HUES48 (cell line): ENCODE measurements around the gene DYNLT1.

ENCODE experiments used
- H3K27ac ChIP-seq: one replicate; pipeline ENCODE4 v1.7.0; 2013; ENCODE audit warnings: low read depth, low read length, inconsistent platforms
- H3K27me3 ChIP-seq: 2 replicates; pipeline ENCODE4 v1.6.1; 2013; ENCODE audit warnings: mild to moderate bottlenecking, low read length; ENCODE audit not compliant: control insufficient read depth, insufficient read depth
- H3K36me3 ChIP-seq: 2 replicates; pipeline ENCODE4 v1.6.1; 2013; ENCODE audit warnings: low read length; ENCODE audit not compliant: control insufficient read depth, insufficient read depth
- H3K4me1 ChIP-seq: 2 replicates; pipeline ENCODE4 v1.6.1; 2013; ENCODE audit warnings: mild to moderate bottlenecking, low read length; ENCODE audit not compliant: control insufficient read depth, insufficient read depth
- H3K4me3 ChIP-seq: 2 replicates; pipeline ENCODE4 v1.5.1; 2013; ENCODE audit warnings: mild to moderate bottlenecking, low read depth, low read length
- H3K9ac ChIP-seq: 2 replicates; pipeline ENCODE4 v1.6.1; 2013; ENCODE audit warnings: mild to moderate bottlenecking, low read depth, low read length, moderate library complexity
- H3K9me3 ChIP-seq: 2 replicates; pipeline ENCODE4 v1.6.1; 2013; ENCODE audit warnings: low read length; ENCODE audit not compliant: control insufficient read depth, insufficient read depth

DYNLT1 gene

GRCh38 chr6:158648682-158649131 is 4.2 kb upstream of the DYNLT1 start:
- peaks cover 2% of the 10 kb centered on the region; the same call in 1 of the 2 replicates for H3K4me1 ChIP-seq
- H3K36me3 ChIP-seq = no peaks in the 10 kb centered on the region
- no peak overlapping the region for H3K4me3 ChIP-seq
- no peaks in the 10 kb centered on the region for H3K9me3 ChIP-seq
- H3K27ac ChIP-seq = no peak overlapping the region
- H3K27me3 ChIP-seq = peaks cover 9% of the 10 kb centered on the region; the same call in 1 of the 2 replicates
- H3K9ac ChIP-seq = no peak overlapping the region

- Histone ChIP-seq H3K4me3 (no peak overlapping the region), H3K27ac (no peak overlapping the region), H3K4me1 (peaks cover 2% of the 10 kb centered on the region; the same call in 1 of the 2 replicates), H3K36me3 (no peaks in the 10 kb centered on the region), H3K9ac (no peak overlapping the region), H3K9me3 (no peaks in the 10 kb centered on the region), H3K27me3 (peaks cover 9% of the 10 kb centered on the region; the same call in 1 of the 2 replicates)
Observed at GRCh38 chr6:158647501-158647900, 3.0 kb upstream of the DYNLT1 start.

- H3K4me1 ChIP-seq = peaks cover 2% of the 10 kb centered on the region; the same call in 1 of the 2 replicates
- no peak overlapping the region for H3K9ac ChIP-seq
- no peak overlapping the region for H3K4me3 ChIP-seq
- H3K36me3 ChIP-seq = no peaks in the 10 kb centered on the region
- H3K27ac ChIP-seq = no peak overlapping the region
- H3K9me3 ChIP-seq = no peaks in the 10 kb centered on the region
- peaks cover 9% of the 10 kb centered on the region; the same call in 1 of the 2 replicates for H3K27me3 ChIP-seq
Observed at GRCh38 chr6:158646023-158646910, 1.7 kb upstream of the DYNLT1 start.

GRCh38 chr6:158645064-158646022 is 800 bp upstream of the DYNLT1 start:
- no peak overlapping the region for H3K9ac ChIP-seq
- peaks cover 9% of the 10 kb centered on the region; the same call in 1 of the 2 replicates for H3K27me3 ChIP-seq
- H3K27ac ChIP-seq = no peak overlapping the region
- H3K4me1 ChIP-seq = peaks cover 7% of the 10 kb centered on the region
- no peaks in the 10 kb centered on the region for H3K9me3 ChIP-seq
- H3K4me3 ChIP-seq = peak overlapping the region; percentile 92
- peaks cover 2% of the 10 kb centered on the region; the same call in 1 of the 2 replicates for H3K36me3 ChIP-seq

GRCh38 chr6:158643836-158644230 is 710 bp downstream of the DYNLT1 start:
- Histone ChIP-seq H3K27me3 (peaks cover 9% of the 10 kb centered on the region; the same call in 1 of the 2 replicates), H3K9ac (peak overlapping the region; percentile 92), H3K9me3 (no peaks in the 10 kb centered on the region), H3K27ac (peak overlapping the region; percentile 87), H3K4me1 (peaks cover 5% of the 10 kb centered on the region; the same call in 1 of the 2 replicates), H3K36me3 (peaks cover 7% of the 10 kb centered on the region; the same call in 1 of the 2 replicates), H3K4me3 (peak overlapping the region; percentile 92)

- peaks cover 8% of the 10 kb centered on the region; the same call in 1 of the 2 replicates for H3K36me3 ChIP-seq
- H3K9ac ChIP-seq = no peak overlapping the region
Observed at GRCh38 chr6:158642097-158642601, 2.4 kb downstream of the DYNLT1 start.

GRCh38 chr6:158640519-158640918 is 4.0 kb downstream of the DYNLT1 start:
- H3K9ac ChIP-seq = no peak overlapping the region

More at GRCh38 chr6:158642097-158642601, 2.4 kb downstream of the DYNLT1 start:
- Histone ChIP-seq H3K27me3 (peaks cover 9% of the 10 kb centered on the region; the same call in 1 of the 2 replicates), H3K4me1 (peaks cover 5% of the 10 kb centered on the region; the same call in 1 of the 2 replicates), H3K9me3 (no peaks in the 10 kb centered on the region), H3K27ac (no peak overlapping the region), H3K4me3 (no peak overlapping the region)

GRCh38 chr6:158639056-158639455 is 5.5 kb downstream of the DYNLT1 start:
- peaks cover 5% of the 10 kb centered on the region; the same call in 1 of the 2 replicates for H3K4me1 ChIP-seq
- H3K4me3 ChIP-seq = no peak overlapping the region
- H3K9ac ChIP-seq = no peak overlapping the region
- H3K27me3 ChIP-seq = no peaks in the 10 kb centered on the region
- no peaks in the 10 kb centered on the region for H3K9me3 ChIP-seq
- peaks cover 36% of the 10 kb centered on the region for H3K36me3 ChIP-seq
- H3K27ac ChIP-seq = no peak overlapping the region

More at GRCh38 chr6:158640519-158640918, 4.0 kb downstream of the DYNLT1 start:
- Histone ChIP-seq H3K4me3 (no peak overlapping the region), H3K4me1 (peaks cover 5% of the 10 kb centered on the region; the same call in 1 of the 2 replicates), H3K9me3 (no peaks in the 10 kb centered on the region), H3K27me3 (peaks cover 5% of the 10 kb centered on the region; the same call in 1 of the 2 replicates), H3K36me3 (peaks cover 22% of the 10 kb centered on the region), H3K27ac (no peak overlapping the region)

GRCh38 chr6:158638324-158638854 is 6.2 kb downstream of the DYNLT1 start:
- Histone ChIP-seq H3K4me3 (no peak overlapping the region), H3K9me3 (no peaks in the 10 kb centered on the region), H3K27me3 (no peaks in the 10 kb centered on the region), H3K27ac (no peak overlapping the region), H3K36me3 (peaks cover 42% of the 10 kb centered on the region), H3K9ac (no peak overlapping the region), H3K4me1 (peaks cover 5% of the 10 kb centered on the region; the same call in 1 of the 2 replicates)

- Histone ChIP-seq H3K9me3 (no peaks in the 10 kb centered on the region), H3K4me3 (no peak overlapping the region), H3K36me3 (peaks cover 54% of the 10 kb centered on the region), H3K27ac (no peak overlapping the region), H3K27me3 (no peaks in the 10 kb centered on the region), H3K4me1 (peaks cover 5% of the 10 kb centered on the region; the same call in 1 of the 2 replicates), H3K9ac (no peak overlapping the region)
Observed at GRCh38 chr6:158636778-158637177, 7.8 kb downstream of the DYNLT1 start.
